H1 (cell line): ENCODE measurements around the gene TAF1D. TPM values are rescaled to one million over a fixed set of nuclear protein-coding genes. Genes with fewer than 3 reads are reported as not detected.

Experiments used
- CTCF ChIA-PET: fragments of 300-600 bp; sonication (Branson Sonifier 250); formaldehyde crosslinking; loops from one replicate; lab custom pipeline; 2021; ENCODE audit not compliant: partially characterized antibody; lab: Charles Lee
- POLR2A ChIA-PET: fragments of 300-600 bp; sonication (Branson Sonifier 250); formaldehyde crosslinking; loops from one replicate; lab custom pipeline; 2021; ENCODE audit warnings: inconsistent platforms; ENCODE audit not compliant: partially characterized antibody; lab: Charles Lee
- DNase-seq, 2 experiments: peaks; one replicate each; pipeline versions ENCODE4 v3.0.0 to v3.0.0-alpha.2; 2010 to 2022; ENCODE audit warnings: low spot score in 2 of 2, low read depth in 1 of 2, mixed read lengths in 1 of 2
- FAIRE-seq: peaks from 2 replicates; lab custom pipeline; 2011; peaks lifted over from hg19 to GRCh38; lab: Jason Lieb, UNC
- H2AFZ ChIP-seq: 2 replicates; pipeline ENCODE4 v1.8.1; 2012; ENCODE audit warnings: low read length, inconsistent platforms
- H2AK5ac ChIP-seq: 2 replicates; pipeline ENCODE4 v1.6.1; 2013; ENCODE audit warnings: low read depth, low read length
- H2BK120ac ChIP-seq: replicated peaks from 2 replicates; pipeline ENCODE3; 2013; ENCODE audit warnings: low read depth, low read length, inconsistent platforms
- H2BK12ac ChIP-seq: 2 replicates; pipeline ENCODE4 v1.6.1; 2013; ENCODE audit warnings: low read depth, low read length
- H2BK15ac ChIP-seq: 2 replicates; pipeline ENCODE4 v1.6.1; 2013; ENCODE audit warnings: low read length
- H2BK20ac ChIP-seq: 2 replicates; pipeline ENCODE4 v1.6.1; 2013; ENCODE audit warnings: low read length
- H2BK5ac ChIP-seq: 2 replicates; pipeline ENCODE4 v1.6.1; 2013; ENCODE audit warnings: low read depth, low read length
- H3K14ac ChIP-seq: 2 replicates; pipeline ENCODE4 v1.6.1; 2013; ENCODE audit warnings: inconsistent platforms; ENCODE audit not compliant: insufficient read length
- H3K18ac ChIP-seq: 2 replicates; pipeline ENCODE4 v1.6.1; 2013; ENCODE audit warnings: low read length; ENCODE audit errors: extremely low read depth
- H3K23ac ChIP-seq: 2 replicates; pipeline ENCODE4 v1.6.1; 2013; ENCODE audit warnings: inconsistent platforms; ENCODE audit not compliant: insufficient read length
- H3K23me2 ChIP-seq: 2 replicates; pipeline ENCODE4 v1.6.1; 2013; ENCODE audit warnings: low read depth, low read length
- H3K27ac ChIP-seq: 2 replicates; pipeline ENCODE4 v1.6.1; 2011; ENCODE audit warnings: low read depth, low read length, inconsistent platforms
- H3K27me3 ChIP-seq, 4 experiments: replicated peaks in 1 of 4; 1 replicate in 1 of 4; 2 replicates in 3 of 4; pipeline versions ENCODE4 v1.6.1 to v1.8.1; 2011 to 2013; ENCODE audit warnings: low read length in 3 of 4, mild to moderate bottlenecking in 3 of 4, inconsistent platforms in 2 of 4, mixed read lengths in 2 of 4, moderate library complexity in 1 of 4; ENCODE audit not compliant: control insufficient read depth in 3 of 4, insufficient read depth in 3 of 4; ENCODE audit errors: extremely low read depth in 1 of 4
- H3K36me3 ChIP-seq, 4 experiments: 2 replicates each; pipeline versions ENCODE4 v1.6.1 to v1.8.1; 2011 to 2013; ENCODE audit warnings: mild to moderate bottlenecking in 4 of 4, low read length in 3 of 4, moderate library complexity in 2 of 4, control low read depth in 1 of 4, inconsistent platforms in 1 of 4; ENCODE audit not compliant: insufficient read depth in 4 of 4, control insufficient read depth in 2 of 4
- H3K4ac ChIP-seq: replicated peaks from 2 replicates; pipeline ENCODE3; 2013; ENCODE audit warnings: low read length, low read depth, mixed read lengths, inconsistent platforms; ENCODE audit not compliant: insufficient read length
- H3K4me1 ChIP-seq, 4 experiments: replicated peaks in 1 of 4; 1 replicate in 1 of 4; 2 replicates in 3 of 4; pipeline versions ENCODE4 v1.6.1 to v1.8.1; 2011 to 2013; ENCODE audit warnings: low read length in 3 of 4, inconsistent platforms in 2 of 4, mixed read lengths in 1 of 4; ENCODE audit not compliant: insufficient read depth in 4 of 4, control insufficient read depth in 3 of 4
- H3K4me2 ChIP-seq, 2 experiments: 2 replicates each; pipeline versions ENCODE4 v1.6.1 to v1.8.1; 2011 to 2013; ENCODE audit warnings: low read depth in 2 of 2, low read length in 2 of 2, control low read depth in 1 of 2, inconsistent platforms in 1 of 2, mild to moderate bottlenecking in 1 of 2; ENCODE audit not compliant: insufficient read depth in 1 of 2
- H3K4me3 ChIP-seq, 4 experiments: fragments of 200-600, 300-600 bp in 1 of 4; sonication (generic), shearing (Covaris generic), sonication (Bioruptor Twin) in 1 of 4; 2 replicates each; pipeline versions ENCODE4 v1.5.1 to v1.8.1; 2011 to 2016; ENCODE audit warnings: low read length in 4 of 4, low read depth in 3 of 4, control low read depth in 2 of 4, inconsistent platforms in 2 of 4, mild to moderate bottlenecking in 2 of 4, mixed read lengths in 1 of 4, moderate library complexity in 1 of 4; ENCODE audit not compliant: insufficient read depth in 2 of 4; ENCODE audit errors: extremely low read depth in 1 of 4
- H3K56ac ChIP-seq: replicated peaks from 2 replicates; pipeline ENCODE3; 2013; ENCODE audit warnings: low read depth, mild to moderate bottlenecking, mixed read lengths, low read length, inconsistent platforms; ENCODE audit not compliant: insufficient read length
- H3K79me1 ChIP-seq: 2 replicates; pipeline ENCODE4 v1.6.1; 2013; ENCODE audit warnings: low read depth, low read length, control low read depth
- H3K79me2 ChIP-seq, 2 experiments: 2 replicates each; pipeline versions ENCODE4 v1.6.1 to v1.8.1; 2012 to 2013; ENCODE audit warnings: low read length in 2 of 2, mild to moderate bottlenecking in 2 of 2, inconsistent platforms in 1 of 2; ENCODE audit not compliant: insufficient read depth in 2 of 2, control insufficient read depth in 1 of 2
- H3K9ac ChIP-seq, 4 experiments: replicated peaks in 1 of 4; 1 replicate in 1 of 4; 2 replicates in 3 of 4; pipeline versions ENCODE4 v1.6.1 to v1.8.1; 2011 to 2013; ENCODE audit warnings: low read depth in 3 of 4, low read length in 3 of 4, control low read depth in 2 of 4, mild to moderate bottlenecking in 2 of 4, moderate library complexity in 2 of 4, inconsistent platforms in 1 of 4; ENCODE audit errors: extremely low read depth in 1 of 4
- H3K9me3 ChIP-seq, 2 experiments: 2 replicates each; pipeline versions ENCODE4 v1.6.1 to v1.8.1; 2012 to 2013; ENCODE audit warnings: mild to moderate bottlenecking in 2 of 2, moderate library complexity in 2 of 2, control low read depth in 1 of 2, inconsistent platforms in 1 of 2, low read depth in 1 of 2, low read length in 1 of 2, mixed read lengths in 1 of 2; ENCODE audit not compliant: insufficient read depth in 2 of 2
- H4K20me1 ChIP-seq, 2 experiments: replicated peaks in 1 of 2; 2 replicates each; pipeline versions ENCODE3 to v1.8.1; 2011 to 2013; ENCODE audit warnings: inconsistent platforms in 2 of 2, low read length in 2 of 2, mild to moderate bottlenecking in 1 of 2; ENCODE audit not compliant: insufficient read depth in 2 of 2, control insufficient read depth in 1 of 2
- H4K5ac ChIP-seq: 2 replicates; pipeline ENCODE4 v1.6.1; 2013; ENCODE audit warnings: low read length, low read depth, mixed read lengths, inconsistent platforms; ENCODE audit not compliant: insufficient read length
- H4K8ac ChIP-seq: 2 replicates; pipeline ENCODE4 v1.8.0; 2013; ENCODE audit warnings: mild to moderate bottlenecking, moderate library complexity, low read length, inconsistent platforms; ENCODE audit not compliant: insufficient read depth; ENCODE audit errors: extremely low read depth
- H4K91ac ChIP-seq: replicated peaks from 2 replicates; pipeline ENCODE3; 2013; ENCODE audit warnings: low read length, mixed read lengths, inconsistent platforms; ENCODE audit not compliant: insufficient read length
- EP300 ChIP-seq, 2 experiments: IDR thresholded peaks; 1 replicate in 1 of 2; 2 replicates in 1 of 2; pipeline ENCODE4 v1.6.1; 2011 to 2012; ENCODE audit warnings: low read depth in 2 of 2, low read length in 2 of 2, mild to moderate bottlenecking in 2 of 2, borderline replicate concordance in 1 of 2, inconsistent platforms in 1 of 2, moderate library complexity in 1 of 2
- SP1 ChIP-seq: IDR thresholded peaks from 2 replicates; pipeline ENCODE4 v1.6.1; 2011; ENCODE audit warnings: low read depth, low read length
- WGBS, 2 experiments: shearing (Covaris generic) in 1 of 2; methylation state at CpG; one replicate each; pipeline versions ENCODE4 v1.1.6 to v1.1.7; 2013 to 2015; ENCODE audit warnings: low lambda C conversion rate in 2 of 2, mixed read lengths in 2 of 2, inconsistent platforms in 1 of 2, low coverage in 1 of 2, missing lambda C conversion rate in 1 of 2; ENCODE audit not compliant: insufficient replicate concordance in 2 of 2, insufficient coverage in 1 of 2, insufficient read length in 1 of 2; ENCODE audit errors: extremely low coverage in 1 of 2, missing lambda C conversion rate in 1 of 2; 5-methylcytosine and 5-hydroxymethylcytosine counted together
- polyA plus RNA-seq, 7 experiments: library from polyadenylated mRNA; depleted of rRNA in 3 of 7; stranded (reverse) in 5 of 7; unstranded in 2 of 7; fragments of >200 nt in 5 of 7; fragments of 200-250 nt in 2 of 7; gene quantifications; 1 replicate in 5 of 7; 2 replicates in 1 of 7; 4 replicates in 1 of 7; pipeline versions ENCODE4 v1.2.1 to v1.2.3, GENCODE V29; 2011 to 2013; ENCODE audit warnings: missing spikeins in 2 of 7, mixed read lengths in 2 of 7
- total RNA-seq: library from RNA; stranded (reverse); fragmentation: NEBNext Ultra II Directional; extraction: Animal tissue kit (Norgen Biotek cat#: 25700); gene quantifications from 2 replicates; pipeline ENCODE4 v1.2.1, GENCODE V29; 2021

The TAF1D gene
- total and polyA plus RNA-seq, 2 of the 8 experiments (the other 6 are each of a cell fraction or from before 2014, with no cell fraction given), result 64.7 to 212 TPM

GRCh38 chr11:93761910-93762309 is 20.6 kb upstream of the TAF1D start:
- CTCF ChIA-PET, result no interaction called here
- Histone ChIP-seq H3K79me2 (no peaks in the 10 kb centered on the region), H2BK20ac (no peak overlapping the region)
- TF ChIP-seq SP1 (no peak), EP300 (IDR thresholded peaks at IDR 0.05; ENCODE audit: borderline replicate concordance in 1 of 2, low read depth in 2 of 2, low read length in 2 of 2) (no peak)

More at GRCh38 chr11:93761910-93762309, 20.6 kb upstream of the TAF1D start:
- H3K23me2 ChIP-seq, result no peaks in the 10 kb centered on the region
- H3K27me3 ChIP-seq, result no peaks in the 10 kb centered on the region
- no peak overlapping the region for H4K5ac ChIP-seq
- no peak overlapping the region for H3K4me3 ChIP-seq
- peaks cover 4 to 40% (median 27%) of the 10 kb centered on the region in 4 experiments for H3K36me3 ChIP-seq
- H2AK5ac ChIP-seq, result no peak overlapping the region
- H3K27ac ChIP-seq, result no peak overlapping the region
- H2BK12ac ChIP-seq, result no peak overlapping the region
- H3K23ac ChIP-seq, result no peak overlapping the region
- H2BK15ac ChIP-seq, result no peak overlapping the region
- 84% methylated on average over 1 of the region's 1 CpG; no CpG with 5 or more reads in 1 of the 2 experiments for WGBS, 2 experiments
- no peak overlapping the region for H3K14ac ChIP-seq
- H3K4me1 ChIP-seq, result no peaks in the 10 kb centered on the region
- no peak overlapping the region for H2BK5ac ChIP-seq
- POLR2A ChIA-PET, result interaction anchor here (5.0 kb wide), 1 partner anchor 22 kb away, joined by 41 read pairs; the partner anchor contains the start of genes C11orf54 and TAF1D
- DNase-seq (no peak), FAIRE-seq (no peak)
- no peak overlapping the region for H4K8ac ChIP-seq
- no peaks in the 10 kb centered on the region for H4K20me1 ChIP-seq
- no peak overlapping the region for H2AFZ ChIP-seq
- no peak overlapping the region for H3K56ac ChIP-seq
- H3K79me1 ChIP-seq, result no peaks in the 10 kb centered on the region
- no peak overlapping the region for H3K4me2 ChIP-seq
- no peak overlapping the region for H2BK120ac ChIP-seq
- no peak overlapping the region for H3K4ac ChIP-seq
- no peak overlapping the region for H4K91ac ChIP-seq
- no peak overlapping the region for H3K9ac ChIP-seq
- H3K18ac ChIP-seq, result no peak overlapping the region
- H3K9me3 ChIP-seq, result no peaks in the 10 kb centered on the region; a peak in 1 of 4 replicates
